ENCODE measurements around the gene CBLB. TPM values are rescaled to one million over a fixed set of nuclear protein-coding genes. Genes with fewer than 3 reads are reported as not detected.

Gene CBLB
- total RNA-seq, 1 experiment from 2014 or later: 23.9 TPM

GRCh38 chr3:105850593-105850992 is 18.2 kb downstream of the CBLB start:
- intact Hi-C loops (cut with micrococcal nuclease): no loop called here
- H3K4me2 ChIP-seq (ENCODE audit: low read length): no peak overlapping the region
- H3K4me1 ChIP-seq (ENCODE audit: insufficient read depth, low read length): no peaks in the 10 kb centered on the region
- no peak overlapping the region for H2AFZ ChIP-seq (ENCODE audit: low read length)
- H3K9ac ChIP-seq (ENCODE audit: low read length): no peak overlapping the region
- no peak overlapping the region for H3K27ac ChIP-seq (ENCODE audit: low read length)
- H3K36me3 ChIP-seq (ENCODE audit: low read depth, low read length): peaks cover 6% of the 10 kb centered on the region
- BruUV-seq (replicated peaks): no TSS peak
- no peaks in the 10 kb centered on the region for H3K79me2 ChIP-seq (ENCODE audit: low read length)
- no peaks in the 10 kb centered on the region for H3F3A ChIP-seq (ENCODE audit: low read length, unreplicated experiment)
- ChIA-PET POLR2A (ENCODE audit: unreplicated experiment) (no interaction called here), CTCF (no interaction called here)
- TF ChIP-seq EZH2 (IDR thresholded peaks at IDR 0.05; ENCODE audit: low read length, unreplicated experiment): no peak
- TF ChIP-seq, protein P1, sequence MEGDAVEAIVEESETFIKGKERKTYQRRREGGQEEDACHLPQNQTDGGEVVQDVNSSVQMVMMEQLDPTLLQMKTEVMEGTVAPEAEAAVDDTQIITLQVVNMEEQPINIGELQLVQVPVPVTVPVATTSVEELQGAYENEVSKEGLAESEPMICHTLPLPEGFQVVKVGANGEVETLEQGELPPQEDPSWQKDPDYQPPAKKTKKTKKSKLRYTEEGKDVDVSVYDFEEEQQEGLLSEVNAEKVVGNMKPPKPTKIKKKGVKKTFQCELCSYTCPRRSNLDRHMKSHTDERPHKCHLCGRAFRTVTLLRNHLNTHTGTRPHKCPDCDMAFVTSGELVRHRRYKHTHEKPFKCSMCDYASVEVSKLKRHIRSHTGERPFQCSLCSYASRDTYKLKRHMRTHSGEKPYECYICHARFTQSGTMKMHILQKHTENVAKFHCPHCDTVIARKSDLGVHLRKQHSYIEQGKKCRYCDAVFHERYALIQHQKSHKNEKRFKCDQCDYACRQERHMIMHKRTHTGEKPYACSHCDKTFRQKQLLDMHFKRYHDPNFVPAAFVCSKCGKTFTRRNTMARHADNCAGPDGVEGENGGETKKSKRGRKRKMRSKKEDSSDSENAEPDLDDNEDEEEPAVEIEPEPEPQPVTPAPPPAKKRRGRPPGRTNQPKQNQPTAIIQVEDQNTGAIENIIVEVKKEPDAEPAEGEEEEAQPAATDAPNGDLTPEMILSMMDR (conservative IDR thresholded peaks at IDR 0.05; ENCODE audit: low read depth, low read length): no peak
- TF ChIP-seq EZH2phosphoT487 (IDR thresholded peaks at IDR 0.05; ENCODE audit: borderline replicate concordance, low read length): no peak
- no peak for DNase-seq
- no peak overlapping the region for H3K4me3 ChIP-seq (ENCODE audit: low read length)
- no peaks in the 10 kb centered on the region for H3K27me3 ChIP-seq (ENCODE audit: low read length)
- no peaks in the 10 kb centered on the region for H3K9me2 ChIP-seq (replicated peaks; ENCODE audit: low read length)
- ATAC-seq: no peak
- H3K9me3 ChIP-seq (ENCODE audit: low read length): no peaks in the 10 kb centered on the region
- no peaks in the 10 kb centered on the region for H4K20me1 ChIP-seq (ENCODE audit: low read length)

- Histone ChIP-seq H3K27ac (ENCODE audit: low read length) (no peak overlapping the region), H3K27me3 (ENCODE audit: low read length) (no peaks in the 10 kb centered on the region), H3K9ac (ENCODE audit: low read length) (no peak overlapping the region), H3K79me2 (ENCODE audit: low read length) (no peaks in the 10 kb centered on the region), H3F3A (ENCODE audit: low read length, unreplicated experiment) (no peaks in the 10 kb centered on the region), H3K4me3 (ENCODE audit: low read length) (no peak overlapping the region), H3K4me2 (ENCODE audit: low read length) (no peak overlapping the region), H2AFZ (ENCODE audit: low read length) (no peak overlapping the region), H3K9me3 (ENCODE audit: low read length) (no peaks in the 10 kb centered on the region), H4K20me1 (ENCODE audit: low read length) (no peaks in the 10 kb centered on the region), H3K4me1 (ENCODE audit: insufficient read depth, low read length) (no peaks in the 10 kb centered on the region), H3K9me2 (replicated peaks; ENCODE audit: low read length) (no peaks in the 10 kb centered on the region), H3K36me3 (ENCODE audit: low read depth, low read length) (peaks cover 6% of the 10 kb centered on the region)
- TF ChIP-seq, protein P1 (conservative IDR thresholded peaks at IDR 0.05; ENCODE audit: low read depth, low read length): no peak
- TF ChIP-seq EZH2phosphoT487 (IDR thresholded peaks at IDR 0.05; ENCODE audit: borderline replicate concordance, low read length): no peak
- TF ChIP-seq EZH2 (IDR thresholded peaks at IDR 0.05; ENCODE audit: low read length, unreplicated experiment): no peak
- no peak for DNase-seq
- intact Hi-C loops (cut with micrococcal nuclease): no loop called here
- no peak for ATAC-seq
- BruUV-seq (replicated peaks): no TSS peak
- CTCF ChIA-PET: no interaction called here
- POLR2A ChIA-PET (ENCODE audit: unreplicated experiment): no interaction called here
These were observed 20.0 kb downstream of the CBLB start for GRCh38 chr3:105848821-105849220.

- no peak overlapping the region for H3K4me3 ChIP-seq (ENCODE audit: low read length)
- H3K4me2 ChIP-seq (ENCODE audit: low read length): no peak overlapping the region
- H3K4me1 ChIP-seq (ENCODE audit: insufficient read depth, low read length): no peaks in the 10 kb centered on the region
- no peak overlapping the region for H3K27ac ChIP-seq (ENCODE audit: low read length)
- H3F3A ChIP-seq (ENCODE audit: low read length, unreplicated experiment): no peaks in the 10 kb centered on the region
- no TSS peak for BruUV-seq (replicated peaks)
- ChIA-PET CTCF (no interaction called here), POLR2A (ENCODE audit: unreplicated experiment) (interaction anchor here (0.7 kb wide), 1 partner anchor 104 kb away, joined by 4 read pairs; no protein-coding TSS in a partner anchor)
- DNase-seq: no peak
- H3K9me3 ChIP-seq (ENCODE audit: low read length): no peaks in the 10 kb centered on the region
- H3K36me3 ChIP-seq (ENCODE audit: low read depth, low read length): 0 out of 2 replicates have a peak, but pooled peaks cover under 1% of the 10 kb centered on the region
- H4K20me1 ChIP-seq (ENCODE audit: low read length): no peaks in the 10 kb centered on the region
- no peak for ATAC-seq
- H3K9ac ChIP-seq (ENCODE audit: low read length): no peak overlapping the region
- no peaks in the 10 kb centered on the region for H3K27me3 ChIP-seq (ENCODE audit: low read length)
- intact Hi-C loops (cut with micrococcal nuclease): no loop called here
- TF ChIP-seq EZH2 (IDR thresholded peaks at IDR 0.05; ENCODE audit: low read length, unreplicated experiment) (no peak), EZH2phosphoT487 (IDR thresholded peaks at IDR 0.05; ENCODE audit: borderline replicate concordance, low read length) (no peak)
- TF ChIP-seq, protein P1 (conservative IDR thresholded peaks at IDR 0.05; ENCODE audit: low read depth, low read length): no peak
- no peaks in the 10 kb centered on the region for H3K9me2 ChIP-seq (replicated peaks; ENCODE audit: low read length)
- H2AFZ ChIP-seq (ENCODE audit: low read length): no peak overlapping the region
- no peaks in the 10 kb centered on the region for H3K79me2 ChIP-seq (ENCODE audit: low read length)
These were observed 20.9 kb downstream of the CBLB start for GRCh38 chr3:105847865-105848264.

All from PC-3 (cell line).